ENCODE results near the gene IRF6.

IRF6 gene

DNA sequence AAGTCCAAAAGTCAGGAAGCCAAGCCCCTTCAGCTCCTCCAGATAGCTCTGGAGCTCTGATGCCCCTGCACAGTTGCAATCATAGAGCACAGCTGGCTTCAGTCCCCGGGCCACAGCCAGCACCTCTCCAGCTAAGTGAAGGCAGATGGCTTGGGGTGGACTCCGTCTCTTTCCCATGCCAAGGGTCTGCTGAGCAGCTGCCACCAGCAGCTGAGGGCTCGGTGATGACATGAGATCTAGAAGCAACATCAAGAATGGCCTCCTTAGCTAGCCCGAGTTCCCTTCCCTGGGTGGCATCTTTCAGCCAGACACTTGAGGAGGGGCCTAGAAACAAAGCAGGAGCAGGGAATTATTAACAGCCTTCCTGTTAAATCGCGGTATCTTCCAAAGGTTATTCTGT, 22.6 kb downstream of the IRF6 start:
- DNase-seq = no peak
- no peak overlapping the region for H3K27ac ChIP-seq
- peak overlapping the region in 1 of 2 donors; percentile 79 for H3K4me3 ChIP-seq
- no peaks in the 10 kb centered on the region for H3K9me3 ChIP-seq
- H3K36me3 ChIP-seq = no peaks in the 10 kb centered on the region
- H3K27me3 ChIP-seq = no peaks in the 10 kb centered on the region
- TF ChIP-seq, protein P1, sequence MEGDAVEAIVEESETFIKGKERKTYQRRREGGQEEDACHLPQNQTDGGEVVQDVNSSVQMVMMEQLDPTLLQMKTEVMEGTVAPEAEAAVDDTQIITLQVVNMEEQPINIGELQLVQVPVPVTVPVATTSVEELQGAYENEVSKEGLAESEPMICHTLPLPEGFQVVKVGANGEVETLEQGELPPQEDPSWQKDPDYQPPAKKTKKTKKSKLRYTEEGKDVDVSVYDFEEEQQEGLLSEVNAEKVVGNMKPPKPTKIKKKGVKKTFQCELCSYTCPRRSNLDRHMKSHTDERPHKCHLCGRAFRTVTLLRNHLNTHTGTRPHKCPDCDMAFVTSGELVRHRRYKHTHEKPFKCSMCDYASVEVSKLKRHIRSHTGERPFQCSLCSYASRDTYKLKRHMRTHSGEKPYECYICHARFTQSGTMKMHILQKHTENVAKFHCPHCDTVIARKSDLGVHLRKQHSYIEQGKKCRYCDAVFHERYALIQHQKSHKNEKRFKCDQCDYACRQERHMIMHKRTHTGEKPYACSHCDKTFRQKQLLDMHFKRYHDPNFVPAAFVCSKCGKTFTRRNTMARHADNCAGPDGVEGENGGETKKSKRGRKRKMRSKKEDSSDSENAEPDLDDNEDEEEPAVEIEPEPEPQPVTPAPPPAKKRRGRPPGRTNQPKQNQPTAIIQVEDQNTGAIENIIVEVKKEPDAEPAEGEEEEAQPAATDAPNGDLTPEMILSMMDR (IDR thresholded peaks at IDR 0.05) = no peak
- peaks cover 0 to 29% (median 20%) of the 10 kb centered on the region in 4 donors for H3K4me1 ChIP-seq
- intact Hi-C loops (cut with DNase I; ENCODE audit: low total_unique reads) = no loop called here

DNA sequence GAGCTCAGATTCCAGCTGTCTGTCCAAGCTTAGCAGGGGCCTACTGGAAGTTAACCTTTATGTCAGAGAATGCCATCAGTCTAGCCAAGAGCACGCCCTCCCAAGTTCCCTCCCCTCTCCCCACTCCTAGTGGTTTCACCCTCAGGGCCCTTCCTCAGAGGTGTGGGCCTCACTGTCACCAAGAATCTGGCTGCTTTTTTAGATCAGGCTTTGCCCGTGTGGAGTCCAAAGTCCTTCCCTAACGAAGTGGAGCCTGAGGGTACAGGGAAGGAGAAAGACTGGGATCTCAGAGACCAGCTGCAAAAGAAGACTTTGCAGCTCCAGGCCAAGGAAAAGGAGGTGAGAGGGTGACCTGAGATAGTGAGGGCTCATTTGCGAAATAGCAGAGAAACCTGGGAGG, 25.7 kb downstream of the IRF6 start:
- TF ChIP-seq, protein P1 (IDR thresholded peaks at IDR 0.05) = no peak

DNA sequence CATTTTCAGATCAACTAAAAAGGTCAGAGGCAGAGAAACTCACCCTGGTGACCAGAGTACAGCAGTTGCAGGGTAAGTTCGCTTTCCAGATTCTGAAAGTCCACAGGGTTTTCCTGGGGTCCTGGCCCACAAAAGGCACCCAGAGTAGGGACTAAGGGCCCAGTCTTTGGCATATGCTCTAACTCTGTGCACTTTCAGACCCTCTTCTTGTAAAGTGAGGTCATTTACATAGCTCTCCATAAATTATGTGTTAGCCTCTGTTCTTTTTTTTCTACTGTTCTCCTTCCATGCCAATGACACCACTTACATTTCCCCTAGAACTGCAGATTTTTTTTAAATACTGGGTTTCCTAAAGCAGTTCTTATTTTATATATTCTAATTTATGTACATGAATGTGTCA, 27.8 kb downstream of the IRF6 start:
- Histone ChIP-seq H3K27me3 (no peaks in the 10 kb centered on the region), H3K4me1 (peaks cover 0 to under 1% (median under 1%) of the 10 kb centered on the region in 4 donors), H3K9me3 (no peaks in the 10 kb centered on the region), H3K27ac (no peak overlapping the region), H3K36me3 (no peaks in the 10 kb centered on the region), H3K4me3 (no peak overlapping the region)
- no peak for DNase-seq
- TF ChIP-seq, protein P1 (IDR thresholded peaks at IDR 0.05) = no peak
- intact Hi-C loops (cut with DNase I; ENCODE audit: low total_unique reads) = loop anchor here (5.0 kb wide), 1 partner anchor 1479 kb away; the partner anchor contains the start of gene RCOR3

More for the DNA sequence above, 25.7 kb downstream of the IRF6 start:
- Histone ChIP-seq H3K36me3 (no peaks in the 10 kb centered on the region), H3K27me3 (no peaks in the 10 kb centered on the region), H3K4me3 (no peak overlapping the region), H3K27ac (no peak overlapping the region), H3K4me1 (peaks cover 0 to 15% (median 11%) of the 10 kb centered on the region in 4 donors), H3K9me3 (no peaks in the 10 kb centered on the region)
- DNase-seq = no peak
- intact Hi-C loops (cut with DNase I; ENCODE audit: low total_unique reads) = no loop called here

DNA sequence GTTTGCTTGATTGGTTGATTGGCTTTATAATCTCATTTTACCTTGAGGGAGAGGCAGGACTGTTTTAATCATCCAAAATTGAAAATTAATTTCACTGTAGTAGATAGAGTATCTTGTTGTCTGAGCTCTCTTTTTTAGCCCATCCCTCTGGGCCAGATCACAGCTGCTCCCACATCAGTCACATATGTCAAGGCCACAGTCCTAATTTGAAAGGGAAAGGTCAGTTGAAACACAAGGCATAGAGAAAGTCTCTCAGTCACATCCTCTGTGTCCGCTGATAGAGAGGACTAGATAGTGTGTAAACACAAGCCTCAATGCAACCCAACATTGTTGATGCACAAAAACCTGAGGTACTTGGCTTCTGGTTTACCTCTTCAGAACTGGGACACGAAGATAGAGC, 28.4 kb downstream of the IRF6 start:
- DNase-seq = no peak
- Histone ChIP-seq H3K36me3 (no peaks in the 10 kb centered on the region), H3K4me1 (no peaks in the 10 kb centered on the region), H3K4me3 (no peak overlapping the region), H3K9me3 (no peaks in the 10 kb centered on the region), H3K27me3 (no peaks in the 10 kb centered on the region), H3K27ac (no peak overlapping the region)
- intact Hi-C loops (cut with DNase I; ENCODE audit: low total_unique reads) = loop anchor here (5.0 kb wide), 1 partner anchor 1480 kb away; the partner anchor contains the start of gene RCOR3
- TF ChIP-seq, protein P1 (IDR thresholded peaks at IDR 0.05) = no peak

DNA sequence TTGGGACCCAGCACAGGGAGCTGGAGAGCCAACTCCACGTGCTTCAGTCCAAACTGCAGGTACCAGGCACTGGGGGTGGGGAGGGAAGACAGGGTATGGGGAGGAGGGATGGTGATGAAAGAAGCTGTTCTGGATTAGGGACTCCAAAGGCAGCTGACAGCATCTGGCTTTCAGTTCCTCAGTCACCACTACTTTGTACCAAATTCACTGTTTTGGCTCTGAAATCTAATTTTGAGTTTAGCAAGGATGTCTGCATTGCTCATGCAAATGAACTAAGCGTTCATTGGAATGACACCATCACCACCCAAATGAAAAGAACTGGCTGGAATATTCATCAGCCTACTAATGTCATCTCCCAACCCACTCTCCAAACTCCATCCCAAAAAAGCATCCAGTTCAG, 30.3 kb downstream of the IRF6 start:
- Histone ChIP-seq H3K27me3 (no peaks in the 10 kb centered on the region), H3K36me3 (no peaks in the 10 kb centered on the region), H3K27ac (no peak overlapping the region), H3K4me1 (peaks cover 0 to 4% (median 0%) of the 10 kb centered on the region in 4 donors), H3K4me3 (no peak overlapping the region), H3K9me3 (no peaks in the 10 kb centered on the region)
- intact Hi-C loops (cut with DNase I; ENCODE audit: low total_unique reads) = loop anchor here (5.0 kb wide), 1 partner anchor 1482 kb away; the partner anchor contains the start of gene RCOR3
- TF ChIP-seq, protein P1 (IDR thresholded peaks at IDR 0.05) = no peak
- DNase-seq = no peak

DNA sequence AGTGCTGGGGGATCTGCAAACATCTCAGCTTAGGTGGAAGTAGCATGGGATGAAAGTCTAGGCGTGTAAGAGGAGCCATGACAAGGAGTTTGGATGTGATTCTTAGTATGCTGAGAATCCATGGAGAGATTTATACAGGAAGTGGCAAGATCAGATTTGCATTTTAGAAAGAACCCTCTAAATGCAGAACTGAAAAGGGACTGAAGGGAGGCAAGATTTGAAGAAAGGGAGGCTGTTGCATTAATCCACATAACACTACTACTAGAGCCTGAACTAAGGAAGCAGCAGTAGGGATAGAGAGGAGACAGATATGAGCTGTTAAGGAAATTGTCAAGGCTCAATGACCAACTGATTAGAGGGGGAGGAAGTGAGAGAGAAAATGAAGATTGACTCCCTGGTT, 31.4 kb downstream of the IRF6 start:
- Histone ChIP-seq H3K27me3 (no peaks in the 10 kb centered on the region), H3K9me3 (no peaks in the 10 kb centered on the region), H3K4me1 (peaks cover 0 to 12% (median 9%) of the 10 kb centered on the region in 4 donors), H3K4me3 (no peak overlapping the region), H3K27ac (no peak overlapping the region), H3K36me3 (no peaks in the 10 kb centered on the region)
- DNase-seq = no peak
- TF ChIP-seq, protein P1 (IDR thresholded peaks at IDR 0.05) = no peak
- intact Hi-C loops (cut with DNase I; ENCODE audit: low total_unique reads) = no loop called here
